HL-60/S4 (cell line): ENCODE measurements around the gene CDK16.
"Not testable (repeated sequence)": the region's sequence is repeated elsewhere in the genome, so short reads cannot be mapped to it uniquely, and the experiment has no call there.

Experiments used
- in situ Hi-C: fragments of 300-500 bp; cut with MboI; formaldehyde crosslinking; loops from 2 replicates; pipeline ENCODE4 v1.14.3; 2022; ENCODE audit warnings: low sequenced_read_pairs

The CDK16 gene

DNA sequence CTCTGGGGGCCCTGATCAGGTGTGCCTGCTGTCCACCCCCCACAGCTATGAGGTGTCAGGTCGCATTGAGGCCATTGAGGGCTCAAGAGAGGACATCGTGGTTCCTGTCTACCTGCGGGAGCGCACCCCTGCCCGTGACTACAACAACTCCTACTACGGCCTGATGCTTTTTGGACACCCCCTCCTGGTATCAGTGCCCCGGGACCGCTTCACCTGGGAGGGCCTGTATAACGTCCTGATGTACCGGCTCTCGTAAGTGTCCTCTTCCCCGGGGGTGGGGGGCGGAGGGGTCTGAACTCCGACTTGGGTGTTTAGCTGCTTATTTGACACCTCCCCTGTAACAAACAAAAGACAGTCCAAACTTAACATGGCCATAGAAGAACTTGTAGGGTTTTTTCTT, 24.9 kb downstream of the CDK16 start:
- in situ Hi-C loops, result no loop called here

GRCh38 chrX:47244676-47245075, 26.2 kb downstream of the CDK16 start:
- in situ Hi-C loops, result no loop called here

DNA sequence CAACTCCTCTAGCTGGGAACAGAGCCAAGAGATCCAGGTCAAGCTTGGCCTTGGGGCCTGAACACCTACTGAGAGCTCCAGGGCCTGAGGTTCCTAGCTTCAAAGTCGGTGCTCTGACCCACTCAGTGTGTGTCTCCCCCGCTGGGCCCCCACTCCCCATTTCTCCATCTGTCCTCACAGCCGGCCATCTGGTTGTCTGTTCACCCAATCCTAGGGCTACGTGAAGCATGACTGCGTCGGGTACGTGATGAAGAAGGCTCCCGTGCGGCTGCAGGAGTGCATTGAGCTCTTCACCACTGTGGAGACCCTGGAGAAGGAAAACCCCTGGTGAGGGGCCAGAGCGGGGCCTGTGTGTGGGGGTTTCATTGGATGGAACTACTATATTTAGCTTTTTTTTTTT, 26.7 kb downstream of the CDK16 start:
- in situ Hi-C loops, result no loop called here

GRCh38 chrX:47247206-47247998, 28.9 kb downstream of the CDK16 start:
- in situ Hi-C loops, result no loop called here

GRCh38 chrX:47247999-47248320, 29.5 kb downstream of the CDK16 start:
- in situ Hi-C loops, result no loop called here

DNA sequence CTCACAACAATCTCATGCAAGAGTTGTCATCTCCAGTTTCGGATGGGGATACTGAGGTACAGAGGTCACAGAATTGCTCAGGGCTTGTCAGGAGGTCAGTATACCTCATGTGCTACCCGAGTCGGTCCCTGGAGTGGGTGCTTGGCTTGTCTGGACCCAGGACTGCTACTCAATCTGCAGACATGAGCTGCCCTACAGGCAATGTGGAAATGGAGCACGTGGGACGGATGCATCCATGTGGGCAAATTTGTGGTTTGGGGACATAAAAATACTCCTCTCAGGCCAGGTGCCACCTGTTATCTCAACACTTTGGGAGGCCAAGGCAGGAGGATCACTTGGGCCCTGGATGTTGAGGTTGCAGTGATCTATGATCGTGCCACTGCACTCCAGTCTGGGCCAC, 30.1 kb downstream of the CDK16 start:
- in situ Hi-C loops, result no loop called here

GRCh38 chrX:47250017-47250347, 31.5 kb downstream of the CDK16 start:
- in situ Hi-C loops, result no loop called here

DNA sequence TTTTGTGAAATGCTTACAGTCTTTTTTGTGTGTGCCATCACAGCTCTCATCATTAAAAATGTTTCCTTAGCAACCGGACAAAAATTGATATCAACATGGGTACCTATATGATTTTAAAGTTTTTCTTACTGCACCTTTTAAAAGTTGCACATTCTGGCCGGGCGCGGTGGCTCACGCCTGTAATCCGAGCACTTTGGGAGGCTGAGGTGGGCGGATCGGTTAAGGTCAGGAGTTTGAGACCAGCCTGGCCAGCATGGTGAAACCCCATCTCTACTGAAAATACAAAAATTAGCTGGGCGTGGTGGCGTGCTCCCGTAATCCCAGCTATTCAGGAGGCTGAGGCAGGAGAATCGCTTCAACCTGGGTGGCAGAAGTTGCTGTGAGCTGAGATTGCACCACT, 39.1 kb downstream of the CDK16 start:
- in situ Hi-C loops, result not testable (repeated sequence)

DNA sequence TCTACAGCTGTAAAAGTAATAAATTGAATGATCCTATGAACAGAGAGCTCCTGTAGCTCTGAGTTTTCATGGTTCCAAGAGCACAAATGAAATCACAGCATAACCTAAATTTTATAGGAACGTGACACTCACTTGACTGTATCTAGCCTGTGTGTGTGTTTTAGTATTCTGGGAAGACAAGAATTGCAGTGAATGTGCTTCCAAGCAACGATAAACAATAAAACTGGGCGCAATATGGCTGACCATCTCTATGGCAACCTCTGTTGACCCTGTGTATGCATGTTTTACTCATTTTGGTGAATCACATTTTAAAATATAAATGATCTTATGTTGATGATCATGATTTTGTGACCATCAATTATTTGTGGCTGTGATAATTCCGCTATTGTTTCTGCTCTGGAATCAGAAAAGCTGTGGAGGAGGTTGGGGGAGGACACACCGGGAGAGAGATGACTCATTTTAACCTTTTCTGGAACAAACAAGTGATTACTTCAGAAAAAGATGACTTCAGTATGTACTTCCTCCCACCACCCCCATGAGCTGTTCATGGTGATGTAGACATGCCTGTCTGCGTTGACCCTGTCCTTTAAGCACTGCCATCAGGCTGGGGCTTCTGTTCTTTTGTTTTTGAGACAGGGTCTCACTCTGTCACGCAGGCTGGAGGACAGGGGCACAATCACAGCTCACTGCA, 46.1 kb downstream of the CDK16 start:
- in situ Hi-C loops, result no loop called here

DNA sequence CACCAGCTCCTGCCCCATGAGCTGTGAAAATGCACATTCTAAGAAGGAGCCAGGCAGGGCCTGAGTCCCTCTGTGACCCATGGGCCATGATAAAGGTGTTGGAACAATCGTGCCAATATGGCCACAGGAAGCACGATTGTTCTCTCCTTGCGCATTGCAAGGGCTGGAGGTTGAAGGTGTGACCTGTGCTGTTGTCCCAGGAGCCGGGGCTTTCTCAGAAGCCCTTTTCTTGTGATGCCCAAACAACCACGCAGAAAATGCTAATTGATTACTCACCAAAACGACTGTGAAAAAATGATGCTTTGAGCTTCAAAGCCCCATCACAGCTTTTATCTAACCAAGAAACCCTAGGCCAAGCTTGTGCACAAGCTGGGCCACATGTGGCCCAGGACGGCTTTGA, 48.2 kb downstream of the CDK16 start:
- in situ Hi-C loops, result no loop called here

GRCh38 chrX:47272013-47272408, 53.5 kb downstream of the CDK16 start:
- in situ Hi-C loops, result no loop called here

GRCh38 chrX:47273011-47273730, 54.7 kb downstream of the CDK16 start:
- in situ Hi-C loops, result no loop called here

- in situ Hi-C loops, result no loop called here
These were observed 60.2 kb downstream of the CDK16 start for GRCh38 chrX:47278691-47279090.
